NCI-H2029 (cell line): ENCODE data around the gene SRGN.
"Not testable (repeated sequence)": the region's sequence is repeated elsewhere in the genome, so short reads cannot be mapped to it uniquely, and the experiment has no call there.

ENCODE experiments used
- DNase-seq: peaks from one replicate; lab custom pipeline; 2025; lab: John Stamatoyannopoulos, UW

The SRGN gene

GRCh38 chr10:69087590-69088470, at the start of gene SRGN:
SRGN (plus strand) TSS chr10:69088103; CDS start chr10:69088158, 55 bp downstream.
- no peak for DNase-seq

DNA sequence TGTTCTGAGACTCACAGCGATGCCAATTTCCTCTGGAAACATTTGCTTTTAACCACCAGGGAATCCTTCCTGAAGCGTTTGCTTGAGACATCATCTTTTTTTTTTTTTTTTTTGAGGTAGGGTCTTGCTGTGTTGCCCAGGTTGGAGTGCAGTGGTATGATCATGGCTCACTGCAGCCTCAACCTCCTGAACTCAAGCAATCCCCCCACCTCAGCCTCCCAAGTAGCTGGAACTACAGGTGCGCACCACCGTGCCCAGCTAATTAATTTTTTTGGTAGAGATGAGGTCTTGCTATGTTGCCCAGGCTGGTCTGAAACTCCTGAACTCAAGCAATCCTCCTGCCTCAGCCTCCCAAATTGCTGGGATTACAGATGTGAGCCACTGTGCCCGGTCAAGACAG, 47.0 kb upstream of the SRGN start:
- not testable (repeated sequence) for DNase-seq

DNA sequence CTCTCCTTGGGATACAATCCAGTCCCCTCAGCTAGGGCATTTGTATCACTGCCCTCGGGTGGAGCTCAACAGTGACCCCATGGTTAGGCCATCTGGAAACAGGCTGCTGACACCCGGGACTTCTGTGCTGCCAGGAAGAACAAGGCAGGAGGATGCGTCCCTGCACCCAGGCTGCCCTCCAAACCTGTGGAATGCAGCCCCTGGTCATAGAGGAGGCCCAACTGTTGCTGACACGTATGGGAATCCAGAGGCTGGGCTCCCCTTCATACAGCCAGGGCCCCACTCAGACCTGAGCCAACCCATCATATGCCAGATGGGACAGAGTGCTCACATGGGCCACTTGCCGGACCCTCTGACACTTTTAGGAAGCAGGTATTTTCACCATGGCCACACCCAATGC, 45.5 kb upstream of the SRGN start:
- DNase-seq: no peak

DNA sequence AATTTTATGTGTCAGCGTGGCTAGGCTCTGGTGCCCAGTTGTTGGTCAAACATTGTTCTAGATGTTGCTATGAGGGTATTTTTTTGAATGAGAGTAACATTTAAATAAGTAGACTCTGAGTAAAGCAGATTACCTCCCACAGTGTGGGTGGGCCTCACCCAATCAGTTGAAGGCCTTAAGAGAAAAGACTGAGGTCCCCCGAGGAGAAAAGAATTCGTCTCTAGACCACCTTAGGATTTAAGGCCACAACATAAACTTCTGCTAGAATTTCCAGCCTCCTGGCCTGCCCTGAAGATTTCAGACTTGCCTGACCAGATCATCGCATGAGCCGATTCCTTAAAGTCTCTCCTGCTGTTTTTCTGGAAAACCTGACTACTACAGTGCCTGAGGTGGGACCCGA, 45.1 kb upstream of the SRGN start:
- DNase-seq: no peak

DNA sequence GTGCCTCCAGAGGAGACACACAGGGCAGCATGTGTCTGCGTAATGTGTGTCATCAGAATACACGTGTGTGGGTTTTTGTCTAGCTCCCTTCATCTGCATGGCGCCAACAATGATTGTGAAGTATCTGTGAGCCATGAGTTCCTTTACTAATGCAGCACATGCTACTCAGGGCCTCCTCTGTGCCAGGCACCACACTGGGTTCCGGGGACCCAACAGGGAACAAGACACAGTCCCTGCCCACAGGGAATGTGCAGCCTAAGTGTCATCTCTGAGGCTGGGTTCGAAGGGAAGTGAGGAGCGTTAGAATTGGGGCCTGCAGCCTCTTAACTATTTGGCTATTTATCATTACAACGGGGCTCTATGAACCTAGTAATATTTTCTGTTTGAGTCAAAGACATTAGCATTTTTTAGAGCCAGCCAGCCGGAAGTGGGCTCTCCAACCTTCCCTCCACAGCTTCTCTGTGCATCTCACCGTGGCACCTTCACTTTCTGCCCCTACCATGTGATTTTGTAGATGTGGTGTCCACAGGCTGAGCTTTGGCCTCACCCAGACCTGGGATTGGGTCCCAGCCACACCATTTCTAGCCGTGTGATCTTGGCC, 43.9 kb upstream of the SRGN start:
- DNase-seq: no peak

- no peak for DNase-seq
Measured at GRCh38 chr10:69044546-69044945, 43.4 kb upstream of the SRGN start.

DNA sequence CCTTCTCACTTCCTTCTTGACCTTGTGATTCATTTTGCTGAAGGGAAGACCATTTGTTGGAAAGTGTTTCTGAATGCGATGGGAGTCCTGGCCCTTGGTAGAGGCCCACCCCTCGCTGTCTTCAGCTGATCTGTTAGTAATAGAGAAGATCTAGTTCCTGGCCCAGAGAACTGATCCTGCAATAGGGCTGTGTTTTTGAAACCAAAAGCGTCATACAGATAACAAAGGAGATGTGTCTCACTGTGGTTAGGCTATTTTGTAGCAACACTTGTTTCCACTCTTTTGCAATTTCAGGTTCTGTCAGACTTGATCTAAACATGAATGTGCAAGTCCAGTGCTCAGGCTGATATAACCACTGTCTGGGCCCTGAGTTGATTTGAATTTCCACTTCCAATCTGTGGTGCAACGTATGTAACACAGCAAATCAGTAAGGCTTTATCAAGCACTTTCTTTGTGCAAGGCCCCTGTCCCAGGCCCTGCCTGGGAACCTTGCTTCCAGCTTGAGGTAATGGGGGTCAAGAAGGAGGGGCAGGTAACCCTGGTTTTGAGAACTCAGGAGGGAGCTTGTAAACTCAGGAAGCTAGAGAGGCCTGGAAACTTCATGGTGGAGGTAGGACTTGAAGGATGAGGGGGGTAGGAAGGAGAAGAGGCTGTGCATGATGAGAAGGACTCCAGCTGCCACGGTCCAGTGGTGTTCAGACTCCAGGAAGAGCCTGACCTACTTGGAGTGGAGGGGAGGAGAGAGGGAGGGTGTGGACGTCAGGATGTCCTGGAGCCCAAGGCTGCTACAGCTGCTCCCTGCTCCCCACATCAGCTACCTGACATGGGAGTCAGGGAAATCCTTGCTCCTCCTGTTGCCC, 42.2 kb upstream of the SRGN start:
- DNase-seq: no peak

DNA sequence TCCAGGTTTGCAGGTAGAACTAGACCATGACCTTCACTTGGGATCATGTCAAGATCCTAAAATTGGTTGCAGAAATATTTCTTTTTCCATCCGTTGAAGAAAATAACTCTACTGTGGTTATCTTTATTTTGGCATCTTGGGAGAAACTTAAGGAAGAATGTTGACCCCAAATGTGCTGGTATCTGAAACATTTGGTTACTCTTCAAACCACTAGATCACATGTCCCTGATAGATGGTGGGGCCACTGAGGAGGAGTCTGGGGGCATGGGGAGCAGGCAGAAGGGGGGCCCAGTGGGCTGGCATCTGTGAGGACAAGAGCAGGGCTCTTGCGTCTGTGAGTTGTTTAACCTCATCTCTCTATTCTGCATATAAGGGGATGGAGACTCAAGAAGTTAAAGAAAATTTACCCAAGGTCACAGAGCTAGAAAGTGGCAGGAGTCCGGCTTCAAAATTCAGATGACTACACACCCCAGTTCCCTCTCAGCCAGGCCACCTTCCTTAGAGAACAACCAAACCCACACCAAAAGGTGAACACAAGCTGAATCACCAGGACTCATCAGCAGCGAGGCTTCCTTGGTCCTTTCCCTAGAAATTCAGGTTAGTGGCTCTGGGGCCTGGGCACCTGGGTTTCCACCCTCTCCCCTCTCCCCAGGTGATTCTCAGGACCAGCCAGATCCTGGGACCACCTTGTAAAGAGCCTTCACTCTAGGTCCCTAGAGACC, 40.6 kb upstream of the SRGN start:
- DNase-seq: no peak

- DNase-seq: no peak
Measured at GRCh38 chr10:69048103-69048502, 39.8 kb upstream of the SRGN start.

DNA sequence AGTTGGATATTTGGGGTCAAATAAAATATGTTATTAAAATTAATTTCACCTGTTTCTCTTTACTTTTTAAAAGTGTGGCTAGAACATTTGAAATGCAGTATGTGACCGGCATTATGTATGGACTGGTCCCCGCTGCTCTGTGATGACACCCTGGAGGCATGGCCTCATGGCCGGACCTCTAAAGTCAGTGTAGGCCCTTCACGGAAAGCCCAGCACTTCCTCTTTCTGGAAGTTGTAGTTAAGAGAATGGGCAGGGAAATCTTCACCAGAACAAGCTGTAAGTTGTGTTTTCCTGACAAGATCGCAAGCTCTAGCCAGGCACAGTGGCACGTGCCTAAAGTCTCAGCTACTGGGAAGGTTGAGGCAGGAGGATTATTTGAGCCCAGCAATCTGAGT, 38.3 kb upstream of the SRGN start:
- DNase-seq: no peak

DNA sequence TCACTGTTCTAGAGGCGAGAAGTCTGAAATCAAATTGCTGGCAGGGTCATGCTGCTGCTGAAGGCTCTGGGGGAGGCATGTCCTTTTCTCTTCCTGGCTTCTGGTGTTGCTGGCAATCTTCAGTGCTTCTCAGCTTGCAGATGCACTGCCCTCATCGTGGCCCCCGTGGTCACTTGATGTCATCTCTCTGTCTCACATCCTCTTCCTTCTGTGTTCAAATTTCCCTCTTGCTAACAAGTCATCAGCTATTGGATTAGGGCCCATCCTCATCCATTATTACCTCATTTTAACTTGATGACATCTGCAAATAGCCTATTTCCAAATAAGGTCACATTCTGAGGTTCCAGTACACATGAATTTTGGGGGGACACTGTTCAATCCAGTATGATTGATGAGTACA, 36.6 kb upstream of the SRGN start:
- DNase-seq: no peak

GRCh38 chr10:69051710-69052487, 36.0 kb upstream of the SRGN start:
- DNase-seq: no peak

- no peak for DNase-seq
Measured at GRCh38 chr10:69052736-69053135, 35.2 kb upstream of the SRGN start.

GRCh38 chr10:69055241-69055640, 32.7 kb upstream of the SRGN start:
- DNase-seq: no peak

- DNase-seq: no peak
Measured at GRCh38 chr10:69056129-69056528, 31.8 kb upstream of the SRGN start.

DNA sequence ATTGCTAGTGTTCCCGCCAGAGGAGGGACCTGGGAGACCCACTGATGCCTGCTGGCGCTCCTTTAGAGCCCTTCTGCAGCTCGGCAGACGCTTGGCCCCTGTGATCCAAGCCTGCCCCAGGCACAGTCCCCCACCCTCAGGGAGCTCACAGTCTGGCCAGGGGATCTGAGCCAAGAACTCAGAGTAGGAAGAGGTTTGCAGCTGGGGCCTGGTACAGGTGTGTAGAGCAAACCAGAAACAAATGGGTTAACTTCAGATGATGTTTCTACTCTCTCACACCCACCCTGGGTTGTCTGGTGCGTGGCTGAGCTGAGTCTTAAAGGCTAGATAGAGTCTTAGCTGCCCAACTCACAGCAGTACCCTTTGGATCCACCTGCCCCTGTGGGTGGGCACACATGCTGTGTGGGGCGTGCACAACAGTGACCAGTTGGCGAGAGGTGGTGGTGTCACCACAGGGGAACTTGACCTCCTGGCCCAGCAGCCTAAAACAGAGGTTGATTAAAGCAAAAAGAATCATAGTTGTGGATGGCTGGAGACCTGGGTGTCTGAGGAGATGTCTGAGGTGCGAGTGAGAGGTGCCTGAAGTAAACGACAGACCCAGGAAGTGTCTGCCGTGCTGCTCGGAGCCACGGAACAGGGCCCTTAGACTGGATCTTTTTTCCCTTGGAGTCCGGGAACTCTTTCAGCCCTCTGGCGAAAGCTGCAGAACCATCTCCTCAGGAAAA, 31.2 kb upstream of the SRGN start:
- DNase-seq: no peak

GRCh38 chr10:69057261-69057950, 30.5 kb upstream of the SRGN start:
- DNase-seq: no peak

DNA sequence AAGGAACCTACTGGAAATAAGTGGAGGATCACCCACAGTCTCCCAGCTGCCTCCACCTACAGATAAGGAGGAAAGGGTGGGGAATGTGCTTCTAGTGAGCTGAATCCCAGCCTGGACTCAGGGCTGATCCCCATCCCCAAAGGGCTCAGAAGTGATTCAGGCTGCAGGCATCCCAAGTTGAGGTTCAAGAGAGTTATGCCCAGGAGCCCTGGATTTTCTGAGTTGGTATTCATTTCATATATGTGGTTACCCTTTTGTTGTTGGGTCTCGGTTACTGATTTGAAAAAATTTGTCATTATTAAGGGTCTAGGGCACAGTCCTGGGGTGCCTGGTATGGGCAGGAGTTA, 30.0 kb upstream of the SRGN start:
- no peak for DNase-seq

DNA sequence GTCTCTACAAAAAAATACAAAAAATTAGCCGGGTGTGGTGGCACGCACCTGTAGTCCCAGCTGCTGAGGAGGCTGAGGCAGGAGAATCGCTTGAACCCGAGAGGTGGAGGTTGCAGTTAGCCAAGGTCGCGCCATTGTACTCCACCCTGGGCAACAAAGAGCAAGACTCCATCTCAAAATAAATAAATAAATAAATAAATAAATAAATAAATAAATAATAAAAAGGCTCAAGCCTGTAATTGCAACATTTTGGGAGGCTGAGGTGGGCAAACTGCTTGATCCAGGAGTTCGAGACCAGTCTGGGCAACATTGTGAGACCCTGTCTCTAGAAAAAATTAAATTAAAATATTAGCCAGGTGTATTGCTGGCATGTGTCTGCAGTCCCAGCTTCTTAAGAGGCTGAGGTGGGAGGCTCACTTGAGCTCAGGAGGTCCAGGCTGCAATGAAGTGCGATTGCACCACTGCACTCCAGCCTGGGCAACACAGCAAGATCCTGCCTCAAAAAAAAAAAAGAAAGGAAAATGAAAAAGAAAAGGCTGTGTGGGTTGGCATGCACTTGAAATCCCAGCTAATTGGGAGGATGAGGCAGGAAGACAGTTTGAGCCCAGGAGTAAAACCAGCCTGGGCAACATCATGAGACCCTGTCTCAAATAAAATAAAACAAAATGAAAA, 27.6 kb upstream of the SRGN start:
- DNase-seq: no peak
